K562 (cell line): Measurements from ENCODE around the gene FAM117B. TPM values are rescaled to one million over a fixed set of nuclear protein-coding genes. Genes with fewer than 3 reads are reported as not detected.

Experiments
- ATAC-seq: fragments of 200-7000 bp; cut with Tn5 transposase; 3 replicates; pipeline ENCODE4 v1.9.1; 2020; ENCODE audit warnings: moderate library complexity
- BruUV-seq: library from RNA; stranded (reverse); fragments of 400-500 nt; replicated peaks from 2 replicates; lab custom pipeline; 2021; lab: Mats Ljungman, UMichigan
- CTCF ChIA-PET: fragments of 300-600 bp; formaldehyde crosslinking; extraction: SDS; loops from one replicate; lab custom pipeline; 2021; ENCODE audit warnings: low intra/inter-chr PET ratio; lab: Yijun Ruan, JAX
- POLR2A ChIA-PET: fragments of 300-600, 350-650 bp; sonication (Branson Sonifier 250); formaldehyde crosslinking; extraction: SDS; loops from one replicate; lab custom pipeline; 2021; ENCODE audit warnings: antibody characterized with exemption, inconsistent platforms; lab: Yijun Ruan, JAX
- DNase-seq, 4 experiments: peaks; one replicate each; pipeline versions ENCODE4 v3.0.0 to v3.0.0-alpha.2; 2011 to 2018; ENCODE audit warnings: low spot score in 3 of 4, mixed read lengths in 3 of 4; ENCODE audit errors: extremely low read depth in 1 of 4
- FAIRE-seq: peaks from 2 replicates; lab custom pipeline; 2011; peaks lifted over from hg19 to GRCh38; lab: Jason Lieb, UNC
- H2AFZ ChIP-seq: 2 replicates; pipeline ENCODE4 v1.6.0; 2011; ENCODE audit warnings: low read depth, low read length, control low read depth, inconsistent platforms
- H3K27ac ChIP-seq: fragments of 200-600 bp; 3 replicates; pipeline ENCODE4 v1.8.0; 2011; ENCODE audit warnings: low read depth, mild to moderate bottlenecking, control low read depth, inconsistent platforms, low read length, moderate library complexity, mixed read lengths; ENCODE audit errors: extremely low read depth
- H3K27me3 ChIP-seq, 2 experiments: fragments of 300-600 bp in 1 of 2; 2 replicates in 1 of 2; 3 replicates in 1 of 2; pipeline versions ENCODE4 v1.6.0 to v1.8.0; 2011; ENCODE audit warnings: inconsistent platforms in 2 of 2, low read length in 2 of 2, mild to moderate bottlenecking in 1 of 2, mixed read lengths in 1 of 2, moderate library complexity in 1 of 2; ENCODE audit not compliant: control insufficient read depth in 2 of 2, insufficient read depth in 2 of 2
- H3K36me3 ChIP-seq: fragments of 300-600 bp; 3 replicates; pipeline ENCODE4 v1.8.0; 2011; ENCODE audit warnings: mild to moderate bottlenecking, low read length, inconsistent platforms; ENCODE audit not compliant: control insufficient read depth, insufficient read depth
- H3K4me1 ChIP-seq, 2 experiments: fragments of 200-600 bp in 1 of 2; replicated peaks in 1 of 2; 2 replicates in 1 of 2; 3 replicates in 1 of 2; pipeline versions ENCODE4 v1.5.1 to v1.8.0; 2011; ENCODE audit warnings: inconsistent platforms in 2 of 2, low read length in 2 of 2, mild to moderate bottlenecking in 1 of 2, mixed read lengths in 1 of 2, moderate library complexity in 1 of 2; ENCODE audit not compliant: control insufficient read depth in 2 of 2, insufficient read depth in 2 of 2
- H3K4me2 ChIP-seq: 2 replicates; pipeline ENCODE4 v1.6.1; 2011; ENCODE audit warnings: low read length, control low read depth, inconsistent platforms, mixed read lengths; ENCODE audit not compliant: insufficient read depth
- H3K4me3 ChIP-seq: fragments of 200-600 bp; sonication (generic), shearing (Covaris generic); 2 replicates; pipeline ENCODE4 v1.5.1; 2016; ENCODE audit warnings: control low read depth, inconsistent platforms
- H3K79me2 ChIP-seq: fragments of 200-600 bp; 3 replicates; pipeline ENCODE4 v1.8.0; 2011; ENCODE audit warnings: low read length, inconsistent platforms; ENCODE audit not compliant: control insufficient read depth, insufficient read depth
- H3K9ac ChIP-seq, 2 experiments: 2 replicates each; pipeline versions ENCODE4 v1.6.0 to v1.6.1; 2011; ENCODE audit warnings: low read depth in 2 of 2, low read length in 2 of 2, control low read depth in 1 of 2, inconsistent platforms in 1 of 2, mild to moderate bottlenecking in 1 of 2, mixed read lengths in 1 of 2; ENCODE audit not compliant: insufficient read depth in 1 of 2
- H3K9me1 ChIP-seq: one replicate; pipeline ENCODE4 v1.6.0; 2011; ENCODE audit warnings: inconsistent platforms, mild to moderate bottlenecking, low read length, moderate library complexity; ENCODE audit not compliant: control insufficient read depth, insufficient read depth
- H3K9me3 ChIP-seq: replicated peaks from 2 replicates; pipeline ENCODE4 v1.5.1; 2011; ENCODE audit warnings: low read depth, low read length, inconsistent platforms; ENCODE audit not compliant: control insufficient read depth, insufficient read depth
- H4K20me1 ChIP-seq: replicated peaks from 2 replicates; pipeline ENCODE4 v1.6.1; 2011; ENCODE audit warnings: low read length, inconsistent platforms, mixed read lengths; ENCODE audit not compliant: control insufficient read depth, insufficient read depth
- ARID1B ChIP-seq: fragments of 450-650 bp; IDR thresholded peaks from 2 replicates; pipeline ENCODE4 v1.6.1; 2016; ENCODE audit warnings: antibody characterized with exemption, mild to moderate bottlenecking, inconsistent platforms
- FOXJ2 ChIP-seq: fragments of 200-800 bp; sonication (Bioruptor generic); IDR thresholded peaks from 2 replicates; pipeline ENCODE4 v1.6.1; 2016; ENCODE audit warnings: missing genetic modification characterization, missing compliant biosample characterization
- HMG20B ChIP-seq: fragments of 250-450 bp; sonication (Bioruptor Pico); IDR thresholded peaks from 2 replicates; pipeline ENCODE4 v1.5.0; 2021; ENCODE audit warnings: mild to moderate bottlenecking
- IFI16 ChIP-seq: fragments of 250-450 bp; sonication (Bioruptor Pico); IDR thresholded peaks from 2 replicates; pipeline ENCODE4 v2.1.2; 2022; ENCODE audit warnings: mild to moderate bottlenecking, inconsistent platforms
- KLF16 ChIP-seq: IDR thresholded peaks from 2 replicates; pipeline ENCODE4 v1.6.1; 2016; ENCODE audit warnings: antibody characterized with exemption
- LEF1 ChIP-seq: fragments of 450-650 bp; IDR thresholded peaks from 2 replicates; pipeline ENCODE4 v1.6.1; 2016; ENCODE audit warnings: mild to moderate bottlenecking
- NFE2L1 ChIP-seq: fragments of 450-650 bp; IDR thresholded peaks from 2 replicates; pipeline ENCODE4 v1.6.1; 2016; ENCODE audit warnings: missing genetic modification characterization, low read depth, mild to moderate bottlenecking, missing compliant biosample characterization, moderate library complexity, borderline replicate concordance
- NFIC ChIP-seq: fragments of 450-650 bp; IDR thresholded peaks from 2 replicates; pipeline ENCODE4 v1.6.1; 2017; ENCODE audit warnings: mild to moderate bottlenecking, inconsistent platforms
- POLR2A ChIP-seq: fragments of 450-650 bp; conservative IDR thresholded peaks from 2 replicates; pipeline ENCODE4 v1.6.1; 2016
- PURB ChIP-seq: sonication (generic); formaldehyde crosslinking; IDR thresholded peaks from 2 replicates; pipeline ENCODE4 v1.9.0; 2021; ENCODE audit warnings: low read depth, mild to moderate bottlenecking, missing genetic modification reagents
- RFX1 ChIP-seq: fragments of 450-650 bp; IDR thresholded peaks from 2 replicates; pipeline ENCODE4 v1.6.1; 2016; ENCODE audit warnings: mild to moderate bottlenecking, moderate library complexity
- SETDB1 ChIP-seq: IDR thresholded peaks from one replicate; pipeline ENCODE4 v1.6.1; 2012; ENCODE audit warnings: low read length, control low read depth, inconsistent platforms
- SMC3 ChIP-seq: conservative IDR thresholded peaks from 2 replicates; pipeline ENCODE4 v1.6.1; 2011; ENCODE audit warnings: low read depth, low read length, improper control_type of control experiment; ENCODE audit not compliant: insufficient read depth
- SUPT5H ChIP-seq: fragments of 450-650 bp; IDR thresholded peaks from 2 replicates; pipeline ENCODE4 v1.6.1; 2016
- TAF1 ChIP-seq: IDR thresholded peaks from 2 replicates; pipeline ENCODE4 v1.6.1; 2011; ENCODE audit warnings: mild to moderate bottlenecking, low read length, moderate library complexity; ENCODE audit not compliant: insufficient read depth, control insufficient read depth, severe bottlenecking; ENCODE audit errors: extremely low read depth
- TAL1 ChIP-seq: fragments of 450-650 bp; IDR thresholded peaks from 2 replicates; pipeline ENCODE4 v1.6.1; 2016; ENCODE audit warnings: mild to moderate bottlenecking
- TRIM24 ChIP-seq, 2 experiments: fragments of 450-650 bp; IDR thresholded peaks; 2 replicates each; pipeline ENCODE4 v1.6.1; 2016
- WGBS: fragments of 100-300 bp; shearing (Covaris generic); methylation state at CpG from one replicate; pipeline ENCODE4 v1.1.6; 2016; ENCODE audit warnings: low coverage, mixed read lengths; ENCODE audit not compliant: insufficient coverage; ENCODE audit errors: missing lambda C conversion rate; 5-methylcytosine and 5-hydroxymethylcytosine counted together
- in situ Hi-C: fragments of 300-500 bp; cut with MboI; formaldehyde crosslinking; loops from 4 replicates; pipeline ENCODE4 v1.15.0; 2018; ENCODE audit warnings: inconsistent platforms, mixed read lengths
- intact Hi-C: fragments of 100-400 bp; cut with micrococcal nuclease; formaldehyde crosslinking; loops from 2 replicates; pipeline ENCODE4 v1.14.2; 2022
- polyA plus RNA-seq, 8 experiments: library from polyadenylated mRNA; depleted of rRNA in 4 of 8; stranded (reverse) in 5 of 8; unstranded in 3 of 8; fragments of >200 nt; fragmentation: Nextera tagmentation in 2 of 8; fragmentation: Illumina TruSeq in 1 of 8; extraction: Ambion mirVana in 2 of 8; extraction: Trizol in 1 of 8; gene quantifications; 2 replicates each; pipeline versions ENCODE4 v1.2.1 to v1.2.3, GENCODE V29; 2011 to 2014; ENCODE audit warnings: inconsistent platforms in 1 of 8, missing spikeins in 1 of 8
- total RNA-seq, 7 experiments: library from RNA; depleted of rRNA in 6 of 7; stranded (reverse); fragments of >200 nt in 6 of 7; fragmentation: Illumina TruSeq in 2 of 7; extraction: Trizol in 2 of 7; gene quantifications; 2 replicates each; pipeline versions ENCODE4 v1.2.1 to v1.2.3, GENCODE V29; 2011 to 2021; ENCODE audit warnings: low replicate concordance in 1 of 7
- TF ChIP-seq, protein P1 (sequence below), 2 experiments: fragments of 450-650 bp; formaldehyde crosslinking in 1 of 2; IDR thresholded peaks; 2 replicates each; pipeline versions ENCODE4 v1.4.0 to v1.6.1; 2014 to 2020; ENCODE audit warnings: mild to moderate bottlenecking in 2 of 2, borderline replicate concordance in 1 of 2, low read depth in 1 of 2

FAM117B gene
- total and polyA plus RNA-seq, 9 of the 15 experiments (the other 6 are each of a cell fraction or from before 2014, with no cell fraction given), result 1.6 to 5.2 (median 2.6) TPM

DNA sequence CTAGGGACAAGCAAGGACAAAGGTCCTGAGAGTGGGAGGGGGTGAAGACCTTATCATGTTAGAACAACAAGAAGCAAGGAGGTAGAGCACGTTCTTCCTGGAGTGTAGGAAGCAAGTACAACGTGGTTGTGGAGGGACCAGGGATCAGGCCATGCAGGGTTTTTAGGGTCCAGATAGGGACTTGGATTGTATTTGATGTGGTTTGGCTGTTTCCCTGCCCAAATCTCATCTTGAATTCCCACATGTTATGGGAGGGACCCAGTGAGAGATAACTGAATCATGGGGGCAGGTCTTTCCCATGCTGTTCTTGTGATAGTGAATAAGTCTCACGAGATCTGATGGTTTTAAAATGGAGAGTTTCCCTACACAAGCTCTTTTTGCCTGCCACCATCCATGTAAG is 183.6 kb downstream of the FAM117B start:
- Histone ChIP-seq H3K27me3 (no peaks in the 10 kb centered on the region), H3K4me3 (no peak overlapping the region), H4K20me1 (no peaks in the 10 kb centered on the region), H3K36me3 (no peaks in the 10 kb centered on the region), H3K9me1 (no peaks in the 10 kb centered on the region), H3K4me2 (no peak overlapping the region), H3K9me3 (no peaks in the 10 kb centered on the region), H3K27ac (no peak overlapping the region), H3K4me1 (peaks cover 0 to 2% of the 10 kb centered on the region in 2 experiments; a peak in 1 of 5 replicates), H2AFZ (peak overlapping the region; percentile 59; the same call in 1 of the 2 replicates), H3K79me2 (no peaks in the 10 kb centered on the region), H3K9ac (no peak overlapping the region)
- BruUV-seq, result no TSS peak
- in situ Hi-C loops (no loop called here), intact Hi-C loops (no loop called here)
- DNase-seq (peak in 3 of 4 experiments; percentile 6 to 28 (median 7)), ATAC-seq (no peak), FAIRE-seq (no peak)
- ChIA-PET POLR2A (interaction anchor here (0.6 kb wide), 2 partner anchors 587 to 1095 kb away, joined by 3 read pairs; no protein-coding TSS in a partner anchor), CTCF (no interaction called here)
- 6% methylated on average over 2 of the region's 3 CpGs for WGBS
- TF ChIP-seq SMC3, result no peak
- no peak for TF ChIP-seq FOXJ2 (tag)
- no peak for TF ChIP-seq SETDB1
- no peak for TF ChIP-seq TAF1
- TF ChIP-seq SUPT5H, result no peak
- peak; percentile 62; the same call in 1 of the 2 replicates for TF ChIP-seq TAL1
- TF ChIP-seq LEF1, result peak; percentile 89
- no peak for TF ChIP-seq HMG20B (CRISPR knock-in tag)
- TF ChIP-seq POLR2A, result no peak
- no peak for TF ChIP-seq RFX1
- no peak for TF ChIP-seq KLF16
- TF ChIP-seq NFIC, result no peak
- TF ChIP-seq IFI16, result no peak
- TF ChIP-seq TRIM24 (IDR thresholded peaks at IDR 0.05), result 0 out of 4 replicates have a peak, but pooled peaks of 1 of the 2 experiments have one; percentile 25
- no peak for TF ChIP-seq NFE2L1 (tag)
- TF ChIP-seq PURB (CRISPR knock-in tag), result no peak
- TF ChIP-seq, protein P1, sequence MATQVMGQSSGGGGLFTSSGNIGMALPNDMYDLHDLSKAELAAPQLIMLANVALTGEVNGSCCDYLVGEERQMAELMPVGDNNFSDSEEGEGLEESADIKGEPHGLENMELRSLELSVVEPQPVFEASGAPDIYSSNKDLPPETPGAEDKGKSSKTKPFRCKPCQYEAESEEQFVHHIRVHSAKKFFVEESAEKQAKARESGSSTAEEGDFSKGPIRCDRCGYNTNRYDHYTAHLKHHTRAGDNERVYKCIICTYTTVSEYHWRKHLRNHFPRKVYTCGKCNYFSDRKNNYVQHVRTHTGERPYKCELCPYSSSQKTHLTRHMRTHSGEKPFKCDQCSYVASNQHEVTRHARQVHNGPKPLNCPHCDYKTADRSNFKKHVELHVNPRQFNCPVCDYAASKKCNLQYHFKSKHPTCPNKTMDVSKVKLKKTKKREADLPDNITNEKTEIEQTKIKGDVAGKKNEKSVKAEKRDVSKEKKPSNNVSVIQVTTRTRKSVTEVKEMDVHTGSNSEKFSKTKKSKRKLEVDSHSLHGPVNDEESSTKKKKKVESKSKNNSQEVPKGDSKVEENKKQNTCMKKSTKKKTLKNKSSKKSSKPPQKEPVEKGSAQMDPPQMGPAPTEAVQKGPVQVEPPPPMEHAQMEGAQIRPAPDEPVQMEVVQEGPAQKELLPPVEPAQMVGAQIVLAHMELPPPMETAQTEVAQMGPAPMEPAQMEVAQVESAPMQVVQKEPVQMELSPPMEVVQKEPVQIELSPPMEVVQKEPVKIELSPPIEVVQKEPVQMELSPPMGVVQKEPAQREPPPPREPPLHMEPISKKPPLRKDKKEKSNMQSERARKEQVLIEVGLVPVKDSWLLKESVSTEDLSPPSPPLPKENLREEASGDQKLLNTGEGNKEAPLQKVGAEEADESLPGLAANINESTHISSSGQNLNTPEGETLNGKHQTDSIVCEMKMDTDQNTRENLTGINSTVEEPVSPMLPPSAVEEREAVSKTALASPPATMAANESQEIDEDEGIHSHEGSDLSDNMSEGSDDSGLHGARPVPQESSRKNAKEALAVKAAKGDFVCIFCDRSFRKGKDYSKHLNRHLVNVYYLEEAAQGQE (IDR thresholded peaks at IDR 0.05; ENCODE audit: borderline replicate concordance), result no peak
- TF ChIP-seq, protein P1 (CRISPR knock-in tag; IDR thresholded peaks at IDR 0.05; ENCODE audit: low read depth), result no peak
- TF ChIP-seq ARID1B, result peak; percentile 53
